ENCODE results near the gene NVL. TPM values are rescaled to one million over a fixed set of nuclear protein-coding genes. Genes with fewer than 3 reads are reported as not detected.
"Not testable (repeated sequence)": the region's sequence is repeated elsewhere in the genome, so short reads cannot be mapped to it uniquely, and the experiment has no call there.

The NVL gene
- polyA plus RNA-seq, 6 donors from 2014 or later: 12.0 to 34.4 (median 22.2) TPM

DNA sequence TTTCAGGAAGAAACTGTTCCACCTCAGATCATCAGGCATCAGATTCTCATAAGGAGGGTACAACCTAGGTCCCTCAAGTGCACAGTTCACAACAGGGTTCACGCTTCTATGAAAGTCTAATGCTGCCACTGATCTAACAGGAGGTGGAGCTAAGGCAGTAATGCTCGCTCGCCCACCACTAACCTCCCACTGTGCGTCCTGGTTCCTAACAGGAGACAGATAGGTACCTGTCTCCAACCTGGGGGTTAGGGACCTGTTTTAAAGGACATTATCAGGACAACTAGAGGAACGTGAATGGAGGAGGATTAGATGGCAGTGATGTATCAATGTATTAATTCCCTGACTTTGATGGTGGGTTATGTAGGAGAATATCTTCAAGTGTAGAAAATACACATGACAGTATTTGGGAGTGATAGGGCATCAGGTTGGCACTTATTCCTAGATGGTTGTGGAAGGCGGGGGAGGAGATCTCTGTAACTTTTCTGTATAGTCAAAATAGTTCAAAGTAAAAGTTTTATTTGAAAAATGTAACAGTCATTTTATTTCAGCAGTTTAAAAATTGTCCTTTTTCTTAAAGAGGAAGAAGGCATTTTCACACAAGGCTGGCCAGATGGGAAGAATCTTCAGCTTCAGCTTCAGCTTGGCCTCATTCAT lies 103.0 kb downstream of the NVL start:
- H3K27ac Mint-ChIP-seq: peak overlapping the region in 2 of 6 donors; percentile 3 to 81
- peaks cover 17 to 25% of the 10 kb centered on the region in 2 donors for H3K36me3 Mint-ChIP-seq
- H3K9me3 Mint-ChIP-seq: no peaks in the 10 kb centered on the region
- no peak overlapping the region for H3K4me3 Mint-ChIP-seq
- H3K27me3 Mint-ChIP-seq: no peaks in the 10 kb centered on the region
- ATAC-seq (ENCODE audit: low read depth in 2 of 2): no peak
- peaks cover 0 to 11% (median 4%) of the 10 kb centered on the region in 3 donors for H3K4me1 Mint-ChIP-seq
- DNase-seq: no peak

DNA sequence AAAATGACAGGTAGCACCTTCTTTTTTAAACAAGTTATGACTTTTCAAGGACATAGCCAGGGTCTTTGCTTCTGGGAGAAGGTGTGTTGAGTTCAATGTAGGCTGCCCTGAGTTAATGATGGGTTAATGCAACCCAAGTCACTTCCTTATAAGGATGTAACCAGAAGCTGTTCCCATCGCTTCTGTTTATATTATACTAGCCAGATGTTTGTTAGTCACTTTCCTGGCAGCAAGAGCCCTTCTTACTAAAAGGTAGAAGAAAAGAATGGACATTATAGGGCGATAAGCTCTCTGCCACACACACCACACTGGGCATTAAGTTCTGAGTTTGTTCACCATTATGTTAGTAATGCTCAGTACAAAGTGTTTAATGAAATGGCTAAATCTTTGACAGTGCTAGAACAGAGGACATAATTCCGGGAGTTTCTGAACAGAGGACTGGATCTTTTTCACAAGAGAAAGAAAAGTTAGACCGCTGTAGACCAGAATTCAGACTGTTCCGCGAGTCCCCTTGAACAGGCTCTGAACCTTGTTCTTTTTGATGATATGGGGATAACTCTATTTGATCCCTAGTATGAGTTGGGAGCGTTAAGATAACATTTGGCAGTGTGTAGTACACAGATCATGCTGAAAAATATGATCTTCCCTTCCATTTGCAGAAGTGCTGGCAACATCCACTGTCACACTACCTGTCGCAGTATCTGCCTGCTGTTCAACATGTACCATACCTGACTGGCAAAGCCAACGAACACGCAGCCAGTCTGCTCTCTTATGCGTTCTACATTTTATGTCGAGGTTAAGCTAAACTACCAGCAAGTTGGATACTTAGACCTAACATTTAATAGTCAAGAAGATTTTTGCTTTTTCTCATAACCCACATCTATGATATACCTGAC lies 105.9 kb downstream of the NVL start:
- H3K9me3 Mint-ChIP-seq: no peaks in the 10 kb centered on the region
- H3K36me3 Mint-ChIP-seq: peaks cover 11 to 14% of the 10 kb centered on the region in 2 donors
- no peak for ATAC-seq (ENCODE audit: low read depth in 2 of 2)
- no peak overlapping the region for H3K4me3 Mint-ChIP-seq
- no peaks in the 10 kb centered on the region for H3K27me3 Mint-ChIP-seq
- peaks cover 0 to 11% (median 4%) of the 10 kb centered on the region in 3 donors for H3K4me1 Mint-ChIP-seq
- peak overlapping the region in 2 of 6 donors; percentile 22 to 87 for H3K27ac Mint-ChIP-seq
- DNase-seq: no peak

DNA sequence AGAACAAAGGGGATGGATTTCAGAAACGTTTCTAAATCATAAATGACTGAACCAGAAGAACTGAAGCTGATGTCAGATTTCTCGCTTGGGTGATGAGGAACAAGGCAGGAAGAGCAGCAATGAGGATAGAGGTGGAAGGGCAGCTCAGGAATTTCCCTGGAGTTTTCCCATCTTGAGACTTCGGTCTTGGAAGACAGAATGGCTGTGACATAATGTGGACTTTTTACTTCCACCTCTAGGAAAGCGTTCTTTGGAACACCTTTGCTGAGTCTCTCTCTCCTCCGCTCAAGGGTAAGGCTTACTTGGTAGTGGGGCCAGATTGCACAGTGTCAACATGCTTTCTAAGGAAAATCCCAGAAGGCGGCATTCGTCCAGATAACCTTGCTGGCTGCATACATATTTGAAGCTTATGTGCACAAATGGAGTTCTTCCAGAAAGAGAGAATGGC lies 110.3 kb downstream of the NVL start:
- Mint-ChIP-seq H3K4me3 (no peak overlapping the region), H3K27me3 (no peaks in the 10 kb centered on the region), H3K36me3 (no peaks in the 10 kb centered on the region), H3K9me3 (no peaks in the 10 kb centered on the region), H3K27ac (peak overlapping the region in 1 of 6 donors; percentile 18), H3K4me1 (peaks cover 4 to 25% (median 6%) of the 10 kb centered on the region in 3 donors)
- ATAC-seq (ENCODE audit: low read depth in 2 of 2) (no peak), DNase-seq (no peak)

GRCh38 chr1:224219011-224219611 lies 110.9 kb downstream of the NVL start:
- Mint-ChIP-seq H3K27me3 (no peaks in the 10 kb centered on the region), H3K27ac (peak overlapping the region in 3 of 6 donors; percentile 15 to 43 (median 19))

DNA sequence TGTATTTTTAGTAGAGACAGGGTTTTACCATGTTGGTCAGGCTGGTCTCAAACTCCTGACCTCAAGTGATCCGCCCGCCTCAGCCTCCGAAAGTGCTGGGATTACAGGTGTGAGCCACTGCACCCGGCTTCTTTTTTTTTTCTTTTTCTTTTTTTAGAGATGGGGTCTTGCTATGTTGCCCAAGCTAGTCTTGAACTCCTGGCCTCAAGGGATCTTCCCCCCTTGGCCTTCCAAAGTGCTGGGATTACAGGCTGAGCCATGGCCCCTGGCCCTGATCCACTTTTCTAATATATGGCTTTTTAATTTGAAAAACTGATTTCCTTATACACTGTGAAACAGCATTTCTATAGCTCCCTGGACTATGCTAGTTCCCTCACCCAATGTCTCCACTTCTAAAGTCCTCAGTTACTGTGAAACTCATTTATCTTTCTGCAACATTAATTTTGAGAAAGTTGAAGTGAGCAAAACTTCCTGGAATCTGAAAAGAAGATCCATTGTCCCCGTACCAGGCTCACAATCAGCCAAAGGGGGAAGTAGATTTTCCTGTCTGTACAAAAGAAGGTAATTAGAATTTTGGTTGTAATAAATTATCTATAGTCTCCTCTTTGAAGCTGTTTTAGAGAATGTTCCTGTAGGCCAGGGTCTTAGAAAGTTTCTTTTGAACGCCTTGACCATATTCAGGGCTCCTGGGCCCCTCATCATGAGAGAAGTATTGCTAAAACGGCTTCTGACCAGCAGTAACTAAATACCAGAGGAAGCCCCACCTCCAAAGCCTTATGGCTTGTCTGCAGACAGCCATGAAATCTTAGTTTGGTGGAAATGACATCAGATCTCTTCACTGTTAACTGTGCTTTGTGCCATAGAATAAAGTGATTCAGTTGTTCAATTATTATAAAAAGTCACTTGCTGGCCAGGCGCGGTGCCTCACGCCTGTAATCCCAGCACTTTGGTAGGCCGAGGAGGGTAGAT lies 112.0 kb downstream of the NVL start:
- H3K27ac Mint-ChIP-seq: peak overlapping the region in 3 of 6 donors; percentile 56 to 80 (median 75)
- H3K27me3 Mint-ChIP-seq: no peaks in the 10 kb centered on the region

More at GRCh38 chr1:224219011-224219611, 110.9 kb downstream of the NVL start:
- Mint-ChIP-seq H3K4me1 (peaks cover 4 to 27% (median 7%) of the 10 kb centered on the region in 3 donors), H3K9me3 (no peaks in the 10 kb centered on the region), H3K4me3 (no peak overlapping the region), H3K36me3 (no peaks in the 10 kb centered on the region)
- DNase-seq (no peak), ATAC-seq (ENCODE audit: low read depth in 2 of 2) (no peak)

DNA sequence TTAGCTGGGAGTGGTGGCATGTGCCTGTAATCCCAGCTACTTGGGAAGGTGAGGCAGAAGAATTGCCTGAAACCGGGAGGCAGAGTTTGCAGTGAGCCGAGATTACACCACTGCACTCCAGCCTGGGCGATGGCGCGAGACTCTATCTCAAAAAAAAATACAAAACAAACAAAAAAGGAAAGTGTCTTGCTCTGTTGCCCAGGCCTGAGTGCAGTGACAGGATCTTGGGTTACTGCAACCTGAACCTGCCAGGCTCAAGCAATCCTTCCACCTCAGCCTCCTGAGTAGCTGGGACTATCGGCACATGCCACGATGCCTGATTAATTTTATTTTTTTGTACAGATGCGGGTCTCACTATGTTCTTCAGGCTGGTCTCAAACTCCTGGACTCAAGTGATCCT lies 113.6 kb downstream of the NVL start:
- H3K27ac Mint-ChIP-seq: no peak overlapping the region
- peaks cover 11 to 42% (median 20%) of the 10 kb centered on the region in 3 donors for H3K4me1 Mint-ChIP-seq
- no peaks in the 10 kb centered on the region for H3K9me3 Mint-ChIP-seq
- no peak for ATAC-seq (ENCODE audit: low read depth in 2 of 2)
- H3K36me3 Mint-ChIP-seq: no peaks in the 10 kb centered on the region
- H3K27me3 Mint-ChIP-seq: no peaks in the 10 kb centered on the region
- DNase-seq: no peak
- peak overlapping the region in 1 of 8 donors; percentile 50 for H3K4me3 Mint-ChIP-seq

More for the DNA sequence above, 112.0 kb downstream of the NVL start:
- Mint-ChIP-seq H3K36me3 (no peaks in the 10 kb centered on the region), H3K9me3 (no peaks in the 10 kb centered on the region), H3K4me3 (no peak overlapping the region), H3K4me1 (peaks cover 10 to 38% (median 18%) of the 10 kb centered on the region in 3 donors)
- DNase-seq: no peak
- no peak for ATAC-seq (ENCODE audit: low read depth in 2 of 2)

- H3K9me3 Mint-ChIP-seq: no peaks in the 10 kb centered on the region
- H3K27ac Mint-ChIP-seq: peak overlapping the region in 3 of 6 donors; percentile 66 to 78 (median 69)
- DNase-seq (no peak), ATAC-seq (ENCODE audit: low read depth in 2 of 2) (peak in 1 of 2 donors; percentile 45)
- H3K4me3 Mint-ChIP-seq: peak overlapping the region in 1 of 8 donors; percentile 55
- H3K36me3 Mint-ChIP-seq: no peaks in the 10 kb centered on the region
- no peaks in the 10 kb centered on the region for H3K27me3 Mint-ChIP-seq
- H3K4me1 Mint-ChIP-seq: peaks cover 14 to 53% (median 32%) of the 10 kb centered on the region in 3 donors
Measured at GRCh38 chr1:224213438-224214119, 116.4 kb downstream of the NVL start.

- no peak for ATAC-seq (ENCODE audit: low read depth in 2 of 2)
- no peak overlapping the region for H3K4me3 Mint-ChIP-seq
- H3K36me3 Mint-ChIP-seq: no peaks in the 10 kb centered on the region
- no peak for DNase-seq
- peak overlapping the region in 3 of 6 donors; percentile 66 to 93 (median 78) for H3K27ac Mint-ChIP-seq
- no peaks in the 10 kb centered on the region for H3K9me3 Mint-ChIP-seq
- H3K4me1 Mint-ChIP-seq: peaks cover 10 to 43% (median 27%) of the 10 kb centered on the region in 3 donors
- H3K27me3 Mint-ChIP-seq: no peaks in the 10 kb centered on the region
Measured at GRCh38 chr1:224212618-224213061, 117.3 kb downstream of the NVL start.

DNA sequence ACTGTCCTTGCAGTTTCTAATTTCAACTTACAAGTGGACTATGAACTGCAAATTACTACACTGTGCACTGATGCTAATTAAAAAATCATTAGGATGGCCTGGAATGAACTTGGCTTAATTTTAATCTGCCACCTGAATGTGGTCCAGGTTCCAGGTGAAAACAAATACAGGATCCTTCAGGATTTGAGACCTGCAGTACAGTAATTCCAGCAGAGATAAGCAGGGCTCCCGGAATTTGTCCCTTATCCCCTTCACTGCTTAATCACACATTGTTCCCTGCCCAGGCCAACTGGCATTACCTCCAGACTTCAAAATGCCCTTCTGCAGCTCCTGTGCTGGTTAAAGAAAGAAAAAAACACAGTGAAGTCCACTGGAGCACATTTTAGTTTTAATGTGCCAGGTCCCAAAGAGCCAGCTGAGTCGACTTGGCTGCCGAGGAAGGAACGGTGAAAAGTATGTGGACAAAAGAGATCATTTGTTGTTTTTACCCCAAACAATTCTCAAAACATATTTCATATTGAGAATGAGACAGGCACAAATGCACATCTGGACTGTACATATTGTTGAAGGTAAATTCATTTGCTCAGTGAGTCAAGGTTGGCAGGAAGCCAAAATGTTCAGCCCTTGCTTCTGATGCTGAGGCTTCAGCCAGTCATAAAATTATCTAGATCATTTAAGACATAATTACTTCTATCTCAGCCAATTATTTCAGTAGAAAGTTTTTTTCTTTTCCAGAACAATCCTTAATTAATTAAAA lies 118.6 kb downstream of the NVL start:
- DNase-seq (no peak), ATAC-seq (ENCODE audit: low read depth in 2 of 2) (no peak)
- no peaks in the 10 kb centered on the region for H3K36me3 Mint-ChIP-seq
- H3K27ac Mint-ChIP-seq: peak overlapping the region in 1 of 6 donors; percentile 18
- no peaks in the 10 kb centered on the region for H3K27me3 Mint-ChIP-seq
- no peaks in the 10 kb centered on the region for H3K9me3 Mint-ChIP-seq
- H3K4me1 Mint-ChIP-seq: peaks cover 10 to 48% (median 26%) of the 10 kb centered on the region in 3 donors
- H3K4me3 Mint-ChIP-seq: no peak overlapping the region

GRCh38 chr1:224205931-224206538 lies 123.9 kb downstream of the NVL start:
- not testable (repeated sequence) for H3K9me3 Mint-ChIP-seq; H3K27me3 Mint-ChIP-seq; ATAC-seq (ENCODE audit: low read depth in 2 of 2); H3K36me3 Mint-ChIP-seq; DNase-seq
- Mint-ChIP-seq H3K27ac (peak overlapping the region in 5 of 6 donors; percentile 33 to 95 (median 65)), H3K4me1 (peaks cover 33 to 66% (median 54%) of the 10 kb centered on the region in 3 donors), H3K4me3 (peak overlapping the region; percentile 47 to 85 (median 76))

DNA sequence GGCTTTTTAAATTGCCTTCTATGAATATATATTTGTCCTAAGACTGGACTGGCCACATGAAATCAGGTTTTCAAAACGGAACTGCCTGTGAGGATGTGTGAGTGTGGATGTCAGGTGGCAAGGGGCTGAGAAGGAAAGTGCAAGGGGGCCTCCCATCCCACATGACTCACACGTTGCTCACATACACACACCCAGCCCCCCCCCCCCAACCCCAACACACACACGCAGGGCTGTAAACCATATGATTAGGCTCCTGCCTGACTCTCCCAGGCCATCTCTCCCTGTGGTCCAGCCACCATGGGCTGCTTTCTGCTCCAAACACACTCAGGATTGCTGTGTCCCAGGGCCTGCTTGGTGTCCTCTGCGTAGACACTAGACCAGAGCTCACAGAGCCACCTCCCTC lies 124.5 kb downstream of the NVL start:
- Mint-ChIP-seq H3K4me1 (peaks cover 33 to 66% (median 55%) of the 10 kb centered on the region in 3 donors), H3K36me3 (no peaks in the 10 kb centered on the region), H3K27ac (peak overlapping the region; percentile 60 to 95 (median 90)), H3K27me3 (no peaks in the 10 kb centered on the region), H3K9me3 (no peaks in the 10 kb centered on the region), H3K4me3 (peak overlapping the region; percentile 59 to 85 (median 79))
- DNase-seq: no peak
- ATAC-seq (ENCODE audit: low read depth in 2 of 2): peak; percentile 33 to 44

All from naive B cell (primary cell).